Right renal pelvis (tissue), 4 donors: ENCODE measurements around the gene RETSAT. TPM values are rescaled to one million over a fixed set of nuclear protein-coding genes. Genes with fewer than 3 reads are reported as not detected.
"Not testable (repeated sequence)": the region's sequence is repeated elsewhere in the genome, so short reads cannot be mapped to it uniquely, and the experiment has no call there.

Experiments
- DNase-seq, 4 donors: peaks; one replicate each; pipeline ENCODE4 v3.0.0-alpha.2; 2013; ENCODE audit warnings: low read depth in 4 of 4, low spot score in 3 of 4, missing footprints in 1 of 4
- polyA plus RNA-seq, 4 donors: library from polyadenylated mRNA; unstranded; fragments of 120-200 nt; gene quantifications; one replicate each; pipeline ENCODE4 v1.2.1, GENCODE V29; 2013; ENCODE audit not compliant: insufficient read length in 4 of 4

The RETSAT gene
- polyA plus RNA-seq, 4 donors: 13.4 to 26.5 (median 24.8) TPM

DNA sequence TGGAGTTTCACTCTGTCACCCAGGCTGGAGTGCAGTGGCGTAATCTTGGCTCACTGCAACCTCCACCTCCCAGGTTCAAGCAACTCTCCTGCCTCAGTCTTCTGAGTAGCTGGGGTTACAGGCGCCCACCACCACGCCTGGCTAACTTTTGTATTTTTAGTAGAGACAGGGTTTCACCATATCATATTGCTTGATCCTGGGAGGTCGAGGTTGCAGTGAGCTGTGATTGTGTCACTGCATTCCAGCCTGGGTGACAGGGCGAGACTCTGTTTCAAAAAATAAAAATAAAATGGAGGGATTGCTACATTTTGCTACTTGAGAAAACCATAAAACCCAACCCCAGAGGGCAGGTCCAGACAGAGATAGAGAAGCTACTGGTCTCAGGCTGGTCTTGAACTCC is 28.8 kb upstream of the RETSAT start:
- not testable (repeated sequence) for DNase-seq

DNA sequence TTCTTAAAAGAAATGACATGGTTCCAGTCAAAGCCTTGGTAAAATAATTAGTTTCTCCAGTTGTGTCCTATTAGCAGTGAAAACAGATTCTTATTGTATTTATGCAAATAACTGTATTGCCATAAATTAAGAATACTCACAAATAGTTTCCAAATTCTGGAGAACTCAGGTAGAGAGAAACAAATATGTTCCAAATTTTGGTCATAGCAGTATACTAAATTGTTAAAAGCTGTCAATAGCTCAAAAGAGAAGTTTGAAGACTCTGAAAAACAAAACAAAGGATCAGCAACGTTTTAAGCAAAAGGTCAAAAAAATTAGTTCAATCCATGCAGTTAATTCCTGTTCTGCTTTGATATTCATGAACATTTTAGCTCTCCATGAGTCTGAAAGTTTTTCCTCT is 25.7 kb upstream of the RETSAT start:
- no peak for DNase-seq

DNA sequence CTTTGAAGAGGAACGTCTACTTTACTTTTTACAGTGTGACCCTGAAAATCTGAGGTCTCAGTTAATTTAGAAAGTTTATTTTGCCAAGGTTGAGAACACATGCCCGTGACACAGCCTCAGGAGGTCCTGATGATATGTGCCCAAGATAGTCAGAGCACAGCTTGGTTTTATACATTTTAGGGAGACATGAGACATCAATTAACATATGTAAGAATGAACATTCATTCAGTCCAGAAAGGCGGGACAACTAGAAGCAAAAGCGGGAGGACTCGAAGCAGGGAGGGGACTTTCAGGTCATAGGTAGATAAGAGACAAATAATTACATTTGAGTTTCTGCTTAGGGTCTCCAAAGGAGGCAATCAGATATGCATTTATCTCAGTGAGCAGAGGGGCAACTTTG is 23.9 kb upstream of the RETSAT start:
- no peak for DNase-seq

DNA sequence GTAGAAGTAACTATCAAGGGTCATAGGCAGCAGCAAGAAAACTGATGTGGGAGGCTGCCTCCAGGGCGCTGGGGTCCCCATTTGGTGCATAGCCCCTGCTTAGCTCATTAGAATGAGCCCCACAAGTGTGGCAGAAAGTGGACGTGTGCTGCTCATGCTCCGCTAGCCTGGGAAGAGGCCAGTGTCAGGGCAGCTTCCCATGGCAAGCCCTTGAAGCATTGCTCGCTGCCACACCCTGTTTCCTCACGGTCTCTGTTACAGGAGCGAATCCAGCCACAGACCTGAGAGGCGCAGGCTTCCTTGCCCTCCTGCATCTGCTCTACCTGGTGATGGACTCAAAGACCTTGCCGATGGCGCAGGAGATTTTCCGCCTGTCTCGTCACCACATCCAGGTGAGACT is 22.8 kb upstream of the RETSAT start:
- DNase-seq: no peak

DNA sequence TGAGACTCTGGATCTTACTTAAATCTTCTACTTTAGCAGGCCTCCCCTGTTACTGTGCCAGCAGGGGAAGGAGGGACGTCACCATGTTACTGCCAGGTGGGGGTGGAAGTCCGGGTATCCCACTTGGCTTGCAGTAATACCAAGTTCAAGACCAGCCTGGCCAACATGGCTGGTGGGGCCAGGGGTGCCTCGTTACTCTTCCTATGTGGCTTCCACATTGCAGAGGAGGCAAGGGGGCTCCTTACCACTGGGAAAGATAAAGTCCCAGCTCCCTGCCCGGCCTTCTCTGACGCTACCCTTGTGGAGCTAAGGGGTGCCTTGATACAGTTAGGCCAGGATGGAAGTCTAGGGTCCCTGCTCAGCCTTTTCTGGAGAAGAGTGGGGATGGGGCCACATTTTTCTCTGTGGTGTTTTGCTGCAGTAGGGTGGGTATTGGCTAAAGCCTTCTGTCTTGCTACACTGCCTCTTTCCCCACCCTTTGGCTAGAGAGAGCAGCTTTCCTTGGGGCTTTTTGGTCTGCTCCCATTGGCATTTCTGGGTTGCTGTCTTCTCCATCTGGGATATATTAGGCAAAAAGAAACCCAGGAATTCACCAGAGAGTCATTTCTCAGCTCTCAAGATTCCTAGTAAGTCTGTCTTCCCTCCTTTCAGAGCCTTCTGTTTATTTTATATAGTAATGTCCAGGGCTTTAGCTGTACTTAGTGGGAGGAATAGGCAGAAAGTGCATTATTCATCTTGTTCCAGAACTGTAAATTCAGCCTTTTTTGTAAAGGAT is 22.1 kb upstream of the RETSAT start:
- no peak for DNase-seq

DNA sequence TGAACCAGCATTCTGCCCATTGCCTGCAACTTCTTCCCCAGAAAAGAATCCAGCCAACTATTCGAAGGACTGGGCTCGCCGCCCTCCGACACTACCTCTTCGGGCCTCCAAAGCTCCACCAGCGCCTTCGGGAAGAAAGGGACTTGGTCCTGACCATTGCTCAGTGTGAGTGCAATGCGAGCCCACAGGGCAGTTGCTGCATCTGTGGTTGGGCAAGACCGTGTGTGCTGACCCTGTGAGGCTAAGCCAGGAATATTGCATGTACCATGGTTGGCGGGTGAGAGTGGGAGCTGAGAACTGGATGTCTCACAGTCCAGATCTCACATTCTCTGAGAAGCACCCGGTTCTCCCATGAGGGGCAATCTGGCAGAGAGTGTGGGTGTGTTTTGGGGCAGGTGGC is 16.7 kb upstream of the RETSAT start:
- DNase-seq: no peak

DNA sequence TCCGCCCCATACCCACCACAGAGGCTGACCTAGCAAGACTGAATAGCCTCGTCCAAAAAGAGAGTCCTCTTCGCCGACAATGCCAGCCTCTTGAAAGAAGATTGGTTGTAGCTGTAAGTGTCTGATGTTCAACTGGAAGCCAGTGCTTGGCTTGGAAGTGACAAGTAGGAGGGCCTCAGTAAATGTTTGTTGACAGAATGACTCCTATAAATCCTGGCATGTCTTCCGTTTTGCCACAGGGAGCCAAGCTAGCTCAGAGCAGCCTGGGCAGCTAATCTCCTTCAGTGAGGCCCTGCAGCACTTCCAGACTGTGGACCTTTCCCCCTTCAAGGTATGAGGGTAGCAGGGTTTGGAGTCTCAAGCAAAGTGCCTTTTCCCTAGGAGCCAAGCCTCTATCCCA is 15.2 kb upstream of the RETSAT start:
- DNase-seq: no peak

DNA sequence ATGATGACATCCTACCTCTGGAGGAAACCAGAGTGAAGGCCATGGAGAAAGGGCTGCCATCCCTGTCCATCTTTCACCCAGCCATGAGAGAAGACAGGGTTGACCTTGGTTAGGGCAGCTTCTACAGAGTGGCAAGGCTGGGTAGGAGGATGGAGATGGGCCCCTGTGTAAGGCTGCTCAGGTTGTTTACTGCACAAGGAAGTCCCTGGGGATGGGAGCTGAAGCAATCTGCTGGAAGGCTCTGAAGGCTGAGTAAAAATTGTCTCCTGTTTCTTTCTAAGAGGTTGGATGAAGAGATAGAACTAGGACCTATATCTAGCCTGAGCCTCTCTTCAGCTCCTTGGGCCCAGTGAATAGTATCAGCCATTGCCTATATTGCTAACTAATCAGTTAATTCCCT is 14.6 kb upstream of the RETSAT start:
- DNase-seq: no peak

DNA sequence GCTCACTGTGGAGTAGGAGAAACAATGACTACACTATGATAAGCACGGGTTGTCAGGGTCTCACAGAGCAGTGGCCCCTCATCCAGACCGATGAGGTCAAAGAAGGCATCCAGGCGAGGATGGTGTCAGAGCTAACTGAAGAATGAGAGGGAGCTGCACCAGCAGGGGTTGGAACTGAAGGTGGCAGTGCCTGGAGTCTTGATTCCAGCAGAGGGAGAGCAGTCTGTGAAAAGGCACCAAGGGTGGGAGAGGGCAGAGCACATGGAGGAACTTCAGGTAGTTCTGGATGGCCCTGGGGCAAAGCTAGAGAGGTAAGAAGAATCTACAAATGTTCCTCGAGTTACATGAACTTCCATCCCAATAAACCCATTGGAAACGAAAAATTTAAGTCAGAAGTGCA is 12.9 kb upstream of the RETSAT start:
- DNase-seq: no peak

DNA sequence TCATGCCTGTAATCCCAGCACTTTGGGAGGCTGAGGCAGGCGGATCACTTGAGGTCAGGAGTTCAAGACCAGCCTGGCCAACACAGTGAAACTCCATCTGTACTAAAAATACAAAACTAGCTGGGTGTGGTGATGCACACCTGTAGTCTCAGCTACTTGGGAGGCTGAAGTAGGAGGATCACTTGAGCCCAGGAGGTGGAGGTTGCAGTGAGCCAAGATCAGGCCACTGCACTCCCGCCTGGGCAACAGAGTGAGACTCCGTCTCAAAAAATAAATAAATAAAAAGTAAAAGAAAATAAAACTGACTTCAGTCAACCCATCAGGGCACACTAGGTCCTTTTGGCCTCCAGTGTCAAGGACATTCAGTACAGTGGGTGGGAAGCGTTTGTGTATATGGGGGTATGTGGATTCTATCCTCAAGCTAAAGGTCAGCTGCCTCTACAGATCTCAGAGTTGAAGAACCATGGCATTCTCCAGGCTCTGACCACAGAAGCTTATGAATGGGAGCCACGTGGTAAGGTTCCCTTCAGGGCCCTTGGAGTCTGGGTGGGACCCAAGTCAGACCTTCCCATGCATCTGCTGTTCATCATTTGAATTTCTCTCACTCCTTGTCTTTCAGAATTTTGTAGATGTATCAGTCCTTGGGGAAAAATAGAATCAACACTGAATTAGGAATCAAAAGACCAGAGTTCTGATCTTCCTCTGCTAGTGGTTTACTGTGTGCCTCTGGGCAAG is 8.5 kb upstream of the RETSAT start:
- DNase-seq: not testable (repeated sequence)

DNA sequence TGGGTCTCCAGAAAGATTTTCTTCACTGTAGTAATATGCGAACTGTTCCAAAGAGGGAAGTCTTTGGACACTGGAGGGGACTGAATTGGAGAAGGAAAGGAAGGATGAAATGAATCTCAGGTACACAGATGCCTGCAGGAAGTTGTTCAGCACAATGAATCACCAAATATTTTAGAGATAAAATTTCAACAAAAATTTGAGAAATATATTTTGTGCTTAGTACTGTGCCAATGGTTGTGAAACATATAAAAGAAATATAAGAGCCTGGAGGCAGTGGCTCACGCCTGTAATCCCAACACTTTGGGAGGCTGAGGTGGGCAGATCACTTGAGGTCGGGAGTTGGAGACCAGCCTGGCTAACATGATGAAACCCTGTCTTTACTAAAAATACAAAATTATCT is 3.4 kb upstream of the RETSAT start:
- DNase-seq: no peak

DNA sequence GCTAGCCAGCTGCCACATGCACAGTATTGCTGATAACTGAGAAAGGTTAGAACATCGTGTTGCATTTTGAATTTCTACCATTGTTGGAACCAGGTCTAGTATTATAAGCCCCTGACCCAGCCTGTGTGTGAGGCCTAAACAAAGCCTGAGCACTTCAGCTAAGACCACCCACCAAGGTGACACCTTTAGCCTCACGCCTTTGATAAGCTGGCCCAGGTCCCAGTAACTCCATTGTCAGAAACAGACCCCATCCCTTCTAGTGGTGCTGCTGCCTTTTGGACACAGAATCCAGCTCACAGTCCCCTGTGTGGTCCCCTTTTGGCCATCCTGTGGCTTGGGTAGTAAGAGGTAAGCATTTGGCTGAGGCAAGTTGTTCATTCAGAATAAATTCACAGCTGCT is 1.9 kb upstream of the RETSAT start:
- DNase-seq: no peak

DNA sequence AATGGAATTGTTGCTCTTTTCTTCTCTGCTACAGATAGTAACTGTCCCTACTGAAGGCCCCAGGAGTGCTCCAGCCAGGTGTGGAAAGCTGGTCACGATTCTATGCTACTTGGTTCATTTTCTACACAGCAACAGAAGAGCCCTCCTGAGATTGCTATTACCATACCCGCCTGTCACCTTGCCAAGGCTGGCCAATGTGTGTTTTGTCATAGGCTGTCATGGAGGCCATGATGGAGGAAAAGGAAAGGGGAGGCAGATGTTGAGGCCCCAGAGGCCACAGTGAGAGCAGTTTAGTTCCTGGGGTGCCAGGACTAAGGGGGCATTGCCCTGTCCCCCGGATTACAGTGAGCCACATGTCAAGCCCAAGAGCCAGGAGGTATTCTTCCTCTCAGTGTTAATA is 1.2 kb upstream of the RETSAT start:
- no peak for DNase-seq

DNA sequence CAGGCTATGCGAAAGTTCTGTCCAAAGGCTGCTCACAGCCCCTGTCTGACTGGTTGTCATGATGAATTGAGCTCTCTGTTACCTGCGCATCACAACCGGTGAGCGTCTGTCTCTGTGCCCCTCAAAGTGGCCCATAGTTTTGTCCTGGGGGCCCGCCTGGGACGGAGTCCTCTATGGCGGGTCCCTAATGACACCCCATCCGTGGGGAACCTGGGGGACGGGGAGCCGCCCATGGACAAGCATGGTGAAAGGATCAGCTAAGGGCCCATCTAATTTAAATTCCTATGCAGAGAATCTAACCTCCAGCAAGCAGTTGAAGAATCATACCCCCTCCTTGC is 714 bp upstream of the RETSAT start:
- no peak for DNase-seq

DNA sequence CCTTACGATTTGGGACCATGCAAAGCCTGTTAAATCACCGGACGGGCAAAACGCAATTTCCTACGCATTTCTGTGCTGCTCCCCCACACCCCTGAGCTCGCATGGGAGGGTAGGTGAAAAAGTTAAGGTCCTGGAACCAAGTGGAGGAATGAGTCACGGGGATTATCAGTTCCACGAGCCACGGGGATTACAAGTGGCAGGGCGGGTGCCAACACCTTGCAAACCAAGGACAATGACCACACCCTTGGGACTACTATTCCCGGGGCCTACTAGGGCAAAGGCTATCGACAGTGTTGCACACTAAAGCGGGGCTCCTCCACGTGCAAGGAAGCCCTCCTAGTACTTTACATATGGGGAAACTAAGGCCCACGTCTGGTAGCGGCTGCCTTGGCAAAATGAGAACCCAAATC is 447 bp downstream of the RETSAT start:
- DNase-seq: no peak

DNA sequence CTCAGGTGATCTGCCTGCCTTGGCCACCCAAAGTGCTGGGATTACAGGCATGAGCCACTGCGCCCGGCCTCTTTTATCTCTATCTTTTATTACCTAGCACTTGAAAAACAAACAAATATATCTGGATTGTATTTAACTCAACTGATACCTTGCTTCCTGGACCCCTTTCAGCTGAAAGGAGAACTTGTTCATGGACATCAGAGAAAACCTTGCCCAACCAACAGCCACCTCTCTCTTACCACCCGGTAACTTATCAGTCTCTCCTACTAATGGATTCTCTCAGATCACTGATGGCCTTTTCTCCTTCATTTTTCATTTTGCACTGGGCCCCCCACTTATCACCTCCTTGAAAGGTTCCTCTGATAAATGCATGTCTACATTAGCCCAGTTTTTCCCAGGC is 6.7 kb downstream of the RETSAT start:
- DNase-seq: no peak

DNA sequence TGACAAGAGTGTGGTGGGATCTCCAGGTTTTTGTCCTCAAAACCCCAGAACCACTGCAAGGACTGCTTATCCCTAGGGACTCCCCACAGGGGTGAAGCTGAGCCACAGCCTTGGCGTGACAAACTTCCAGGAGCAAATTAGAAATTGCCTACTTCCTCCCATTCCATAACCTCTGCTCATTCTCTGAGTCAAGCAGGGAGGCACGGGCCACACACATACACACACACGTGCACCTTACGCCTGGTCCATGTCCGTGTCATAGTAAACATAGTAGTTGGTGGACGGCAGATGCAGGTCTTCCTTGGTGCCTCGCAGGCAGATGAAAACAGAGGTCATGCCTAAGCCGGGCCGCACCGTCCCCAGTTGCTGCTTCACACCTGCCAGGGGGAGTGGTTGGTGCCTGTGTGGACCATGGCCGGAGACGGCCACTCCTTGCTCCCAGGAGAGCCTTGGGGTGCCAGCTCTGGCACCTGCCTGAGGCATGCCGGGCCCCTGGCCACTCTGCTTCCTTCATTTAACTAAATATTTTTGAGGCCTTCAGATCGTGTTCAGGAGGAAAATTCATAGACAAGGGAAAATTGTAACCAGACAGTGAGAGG is 9.9 kb downstream of the RETSAT start:
- DNase-seq: no peak

DNA sequence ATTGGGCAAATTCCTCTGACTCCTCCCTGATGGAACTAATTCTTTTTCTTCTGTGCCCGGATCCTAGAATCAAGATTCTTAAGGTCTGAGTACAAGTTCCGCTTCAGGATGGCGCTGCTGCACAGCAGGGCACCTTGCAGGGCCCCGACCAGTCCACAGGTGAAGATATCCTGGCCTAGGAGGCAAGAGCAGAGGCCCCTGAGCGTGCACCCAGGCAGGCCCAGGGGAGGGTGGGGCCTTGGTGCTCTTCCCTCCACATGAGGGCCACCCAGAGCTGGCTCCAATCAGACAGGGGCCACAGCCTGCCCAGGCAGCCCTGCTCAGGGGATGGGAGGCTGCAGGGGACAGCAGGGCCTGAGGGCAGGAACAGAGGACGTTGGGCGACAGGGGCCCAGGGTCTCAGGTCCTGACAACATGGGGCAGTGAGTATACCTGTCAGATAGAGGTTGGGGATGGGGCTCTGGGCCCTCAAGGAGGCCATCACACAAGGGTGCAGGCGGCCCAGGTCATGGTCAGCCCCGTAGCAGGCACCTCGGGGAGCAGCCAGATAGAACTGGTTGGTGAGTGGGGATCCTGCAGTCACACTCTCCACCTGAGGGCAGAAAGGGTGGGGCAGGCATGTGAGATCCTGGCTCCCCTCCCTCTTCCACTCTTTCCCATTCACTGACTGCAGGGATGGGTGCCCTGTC is 11.0 kb downstream of the RETSAT start:
- not testable (repeated sequence) for DNase-seq

DNA sequence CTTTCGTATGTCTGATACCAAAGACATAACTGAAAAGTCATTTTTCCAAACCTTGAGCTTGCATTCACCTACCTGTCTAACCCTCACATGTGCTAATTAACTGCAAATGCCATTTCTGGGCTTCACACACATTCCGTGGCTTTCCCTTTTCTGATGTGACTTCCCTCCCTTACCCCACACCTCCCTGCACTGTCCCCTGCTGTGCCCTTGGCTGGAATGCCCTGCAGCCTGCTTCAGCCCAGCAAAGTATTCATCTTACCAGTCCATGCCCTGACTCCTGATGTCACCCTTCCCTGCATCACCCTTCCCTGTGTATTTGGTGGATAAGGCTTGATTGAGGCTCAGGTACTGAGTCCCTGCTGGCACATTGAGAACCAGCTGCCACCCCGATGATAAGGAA is 12.2 kb downstream of the RETSAT start:
- DNase-seq: no peak

DNA sequence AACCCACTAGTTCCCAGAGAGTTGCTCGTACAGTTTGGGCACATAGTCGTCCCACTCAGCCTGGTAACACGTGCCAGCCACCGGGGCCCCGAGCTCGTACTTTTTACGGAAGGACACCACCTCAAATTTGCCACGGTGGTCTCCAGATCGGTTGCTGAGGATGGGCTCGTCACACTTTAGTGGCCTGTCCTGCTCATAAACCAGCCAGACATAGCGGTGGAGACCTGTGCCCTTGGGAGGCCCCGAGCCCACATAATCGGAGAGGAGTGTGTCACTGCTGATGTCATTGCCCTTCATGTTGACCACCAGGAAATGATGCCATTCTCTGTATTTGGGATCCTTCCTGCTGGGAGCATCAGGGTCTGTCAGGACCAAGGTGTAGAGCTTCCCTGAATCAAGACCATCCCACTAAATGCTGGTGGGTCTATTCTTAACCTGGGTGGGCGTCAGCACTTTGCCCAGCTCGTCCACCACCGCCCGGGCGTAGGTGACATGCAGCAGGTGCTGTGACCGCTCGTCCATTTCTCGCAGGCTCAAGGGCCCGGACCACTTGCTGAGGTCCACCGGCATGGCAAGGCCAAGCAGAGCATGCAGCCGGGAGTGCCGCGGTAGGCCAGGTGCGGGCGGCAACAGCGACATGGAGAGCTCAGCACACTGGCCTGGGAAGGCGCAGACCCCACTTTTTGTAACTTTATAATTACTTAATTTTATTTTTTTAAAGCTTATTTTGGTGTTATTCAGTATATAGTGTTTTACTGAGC is 12.9 kb downstream of the RETSAT start:
- DNase-seq: no peak
